ENCODE results near the gene MEIS1.

DNA sequence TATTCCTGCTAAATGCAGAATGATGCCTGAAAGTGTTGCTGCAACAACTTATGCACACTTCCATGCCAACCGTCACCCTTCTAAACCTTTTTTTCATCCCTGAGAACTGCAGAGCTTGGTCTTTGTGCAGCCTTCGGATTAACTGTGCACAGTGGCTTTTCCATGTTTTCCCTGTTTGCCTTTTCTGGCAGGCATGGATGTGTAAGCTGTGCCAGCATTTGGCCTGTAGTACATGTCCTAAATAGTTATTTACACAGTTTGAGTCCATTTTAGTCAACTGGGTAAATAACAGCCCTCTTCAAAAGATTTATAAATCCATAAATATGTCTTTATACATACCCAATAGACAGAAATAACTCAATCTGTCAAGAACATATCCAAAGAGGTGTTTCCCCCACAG, 31.5 kb downstream of the MEIS1 start:
- TF ChIP-seq POLR2AphosphoS5 (IDR thresholded peaks at IDR 0.05; ENCODE audit: insufficient read depth, low read depth, low read length) = no peak
- TF ChIP-seq, protein P1, sequence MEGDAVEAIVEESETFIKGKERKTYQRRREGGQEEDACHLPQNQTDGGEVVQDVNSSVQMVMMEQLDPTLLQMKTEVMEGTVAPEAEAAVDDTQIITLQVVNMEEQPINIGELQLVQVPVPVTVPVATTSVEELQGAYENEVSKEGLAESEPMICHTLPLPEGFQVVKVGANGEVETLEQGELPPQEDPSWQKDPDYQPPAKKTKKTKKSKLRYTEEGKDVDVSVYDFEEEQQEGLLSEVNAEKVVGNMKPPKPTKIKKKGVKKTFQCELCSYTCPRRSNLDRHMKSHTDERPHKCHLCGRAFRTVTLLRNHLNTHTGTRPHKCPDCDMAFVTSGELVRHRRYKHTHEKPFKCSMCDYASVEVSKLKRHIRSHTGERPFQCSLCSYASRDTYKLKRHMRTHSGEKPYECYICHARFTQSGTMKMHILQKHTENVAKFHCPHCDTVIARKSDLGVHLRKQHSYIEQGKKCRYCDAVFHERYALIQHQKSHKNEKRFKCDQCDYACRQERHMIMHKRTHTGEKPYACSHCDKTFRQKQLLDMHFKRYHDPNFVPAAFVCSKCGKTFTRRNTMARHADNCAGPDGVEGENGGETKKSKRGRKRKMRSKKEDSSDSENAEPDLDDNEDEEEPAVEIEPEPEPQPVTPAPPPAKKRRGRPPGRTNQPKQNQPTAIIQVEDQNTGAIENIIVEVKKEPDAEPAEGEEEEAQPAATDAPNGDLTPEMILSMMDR (IDR thresholded peaks at IDR 0.05; ENCODE audit: extremely low read depth in 1 of 2, insufficient read depth in 1 of 2, low read depth in 1 of 2, low read length in 2 of 2) = no peak
- TF ChIP-seq POLR2A (IDR thresholded peaks at IDR 0.05; ENCODE audit: low read depth, low read length) = no peak
- TF ChIP-seq, protein P2, sequence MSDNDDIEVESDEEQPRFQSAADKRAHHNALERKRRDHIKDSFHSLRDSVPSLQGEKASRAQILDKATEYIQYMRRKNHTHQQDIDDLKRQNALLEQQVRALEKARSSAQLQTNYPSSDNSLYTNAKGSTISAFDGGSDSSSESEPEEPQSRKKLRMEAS (IDR thresholded peaks at IDR 0.05; ENCODE audit: insufficient read depth, insufficient read length) = no peak
- TF ChIP-seq EZH2 (IDR thresholded peaks at IDR 0.05; ENCODE audit: borderline replicate concordance, low read depth, low read length, severe bottlenecking) = no peak
- TF ChIP-seq FOS (IDR thresholded peaks at IDR 0.05; ENCODE audit: borderline replicate concordance, insufficient read depth, low read length) = no peak

Measured in endothelial cell of umbilical vein (primary cell).